ENCODE measurements around the gene CLRN3.

- TF ChIP-seq CTCF (IDR thresholded peaks at IDR 0.05) (no peak), POLR2A (IDR thresholded peaks at IDR 0.05) (no peak)
Observed at GRCh38 chr10:127886371-127887051, 6.2 kb downstream of the CLRN3 start.
